HG03354 (cell line): ENCODE results near the gene FCMR.

Experiments used
- ATAC-seq: cut with Tn5 transposase; IDR thresholded peaks from one replicate; pipeline ENCODE4 v1.9.1; 2021; ENCODE audit warnings: mild to moderate bottlenecking; ENCODE audit not compliant: unreplicated experiment, poor library complexity, severe bottlenecking

The FCMR gene

GRCh38 chr1:206951318-206952100 lies 29.8 kb upstream of the FCMR start:
- peak; percentile 60 for ATAC-seq

- no peak for ATAC-seq
Measured at GRCh38 chr1:206949641-206950040, 27.9 kb upstream of the FCMR start.

GRCh38 chr1:206949208-206949607 lies 27.5 kb upstream of the FCMR start:
- no peak for ATAC-seq

GRCh38 chr1:206947255-206947654 lies 25.5 kb upstream of the FCMR start:
- ATAC-seq = no peak

GRCh38 chr1:206946261-206946660 lies 24.5 kb upstream of the FCMR start, which contains the start of gene PIGR:
TSS of gene PIGR (minus strand) at chr1:206946466. CDS start at chr1:206940531, 5,935 bp downstream.
- ATAC-seq = no peak

GRCh38 chr1:206945779-206946178 lies 24.0 kb upstream of the FCMR start:
- no peak for ATAC-seq

GRCh38 chr1:206944703-206945102 lies 23.0 kb upstream of the FCMR start:
- no peak for ATAC-seq

GRCh38 chr1:206941766-206942418 lies 20.2 kb upstream of the FCMR start:
- ATAC-seq = no peak

- no peak for ATAC-seq
Measured at GRCh38 chr1:206940588-206940936, 18.8 kb upstream of the FCMR start.

GRCh38 chr1:206939841-206940587 lies 18.3 kb upstream of the FCMR start:
- no peak for ATAC-seq

- ATAC-seq = no peak
Measured at GRCh38 chr1:206939131-206939530, 17.4 kb upstream of the FCMR start.

GRCh38 chr1:206937425-206937824 lies 15.7 kb upstream of the FCMR start:
- no peak for ATAC-seq

GRCh38 chr1:206935491-206936067 lies 13.8 kb upstream of the FCMR start:
- peak; percentile 50 for ATAC-seq

GRCh38 chr1:206933333-206933945 lies 11.7 kb upstream of the FCMR start:
- peak; percentile 27 for ATAC-seq

- no peak for ATAC-seq
Measured at GRCh38 chr1:206932177-206932576, 10.4 kb upstream of the FCMR start.

GRCh38 chr1:206931709-206932108 lies 10.0 kb upstream of the FCMR start:
- no peak for ATAC-seq

GRCh38 chr1:206930210-206930798 lies 8.6 kb upstream of the FCMR start:
- ATAC-seq = peak; percentile 71

- ATAC-seq = no peak
Measured at GRCh38 chr1:206929524-206929923, 7.8 kb upstream of the FCMR start.

GRCh38 chr1:206926286-206926685 lies 4.5 kb upstream of the FCMR start:
- ATAC-seq = no peak
